Epithelial cell of prostate (primary cell): ENCODE data around the gene ARHGAP25.
A peak's percentile ranks its signal among the peaks of the same experiment; 100 is the strongest.

Source experiments
- DNase-seq: peaks from one replicate; pipeline ENCODE4 v3.0.0-alpha.2; 2011; ENCODE audit warnings: low read depth, low spot score
- H3K27ac ChIP-seq: fragments of 450-650 bp; 2 replicates; pipeline ENCODE4 v1.5.1; 2017; ENCODE audit warnings: mild to moderate bottlenecking

The ARHGAP25 gene

GRCh38 chr2:68825866-68826265, 91.3 kb downstream of the ARHGAP25 start:
- no peak overlapping the region for H3K27ac ChIP-seq
- DNase-seq: no peak

- no peak for DNase-seq
- no peak overlapping the region for H3K27ac ChIP-seq
Measured at GRCh38 chr2:68827666-68828065, 93.1 kb downstream of the ARHGAP25 start.

- peak; percentile 54 for DNase-seq
- H3K27ac ChIP-seq: no peak overlapping the region
Measured at GRCh38 chr2:68828887-68829708, 94.5 kb downstream of the ARHGAP25 start.

- DNase-seq: no peak
Measured at GRCh38 chr2:68829749-68830148, 95.1 kb downstream of the ARHGAP25 start.

GRCh38 chr2:68831686-68832232, 97.1 kb downstream of the ARHGAP25 start:
- peak overlapping the region; percentile 39 for H3K27ac ChIP-seq
- no peak for DNase-seq

More at GRCh38 chr2:68829749-68830148, 95.1 kb downstream of the ARHGAP25 start:
- no peak overlapping the region for H3K27ac ChIP-seq

- peak overlapping the region; percentile 39 for H3K27ac ChIP-seq
- DNase-seq: no peak
Measured at GRCh38 chr2:68832233-68832869, 97.7 kb downstream of the ARHGAP25 start.

GRCh38 chr2:68833162-68833561, 98.6 kb downstream of the ARHGAP25 start:
- H3K27ac ChIP-seq: peak overlapping the region; percentile 39
- DNase-seq: no peak

GRCh38 chr2:68834737-68835376, 100.2 kb downstream of the ARHGAP25 start:
- DNase-seq: no peak
- no peak overlapping the region for H3K27ac ChIP-seq

GRCh38 chr2:68835621-68836020, 101.0 kb downstream of the ARHGAP25 start:
- no peak overlapping the region for H3K27ac ChIP-seq
- no peak for DNase-seq

GRCh38 chr2:68837164-68837860, 102.7 kb downstream of the ARHGAP25 start:
- DNase-seq: no peak
- no peak overlapping the region for H3K27ac ChIP-seq

GRCh38 chr2:68837861-68838341, 103.3 kb downstream of the ARHGAP25 start:
- no peak for DNase-seq
- H3K27ac ChIP-seq: no peak overlapping the region

GRCh38 chr2:68838641-68839040, 104.0 kb downstream of the ARHGAP25 start:
- no peak for DNase-seq
- H3K27ac ChIP-seq: no peak overlapping the region

- H3K27ac ChIP-seq: no peak overlapping the region
- no peak for DNase-seq
Measured at GRCh38 chr2:68839260-68839833, 104.7 kb downstream of the ARHGAP25 start.

- DNase-seq: no peak
- no peak overlapping the region for H3K27ac ChIP-seq
Measured at GRCh38 chr2:68845043-68845442, 110.4 kb downstream of the ARHGAP25 start.

- DNase-seq: no peak
- no peak overlapping the region for H3K27ac ChIP-seq
Measured at GRCh38 chr2:68846091-68846490, 111.5 kb downstream of the ARHGAP25 start.

- no peak overlapping the region for H3K27ac ChIP-seq
- DNase-seq: no peak
Measured at GRCh38 chr2:68847751-68848150, 113.1 kb downstream of the ARHGAP25 start.

- DNase-seq: no peak
- no peak overlapping the region for H3K27ac ChIP-seq
Measured at GRCh38 chr2:68849579-68850030, 115.0 kb downstream of the ARHGAP25 start.

GRCh38 chr2:68850524-68850923, 115.9 kb downstream of the ARHGAP25 start:
- H3K27ac ChIP-seq: no peak overlapping the region
- DNase-seq: no peak

GRCh38 chr2:68853035-68853434, 118.4 kb downstream of the ARHGAP25 start:
- H3K27ac ChIP-seq: no peak overlapping the region
- no peak for DNase-seq

GRCh38 chr2:68853915-68854314, 119.3 kb downstream of the ARHGAP25 start:
- no peak overlapping the region for H3K27ac ChIP-seq
- no peak for DNase-seq
